Activated T-cell treated with anti-CD3 and anti-CD28 coated beads for 4 hours (primary cell): Measurements from ENCODE around the gene CAPG.
"Not testable (repeated sequence)": the region's sequence is repeated elsewhere in the genome, so short reads cannot be mapped to it uniquely, and the experiment has no call there.

ENCODE experiments used
- DNase-seq: peaks from one replicate; pipeline ENCODE4 v3.0.0-alpha.2; 2020

The CAPG gene

DNA sequence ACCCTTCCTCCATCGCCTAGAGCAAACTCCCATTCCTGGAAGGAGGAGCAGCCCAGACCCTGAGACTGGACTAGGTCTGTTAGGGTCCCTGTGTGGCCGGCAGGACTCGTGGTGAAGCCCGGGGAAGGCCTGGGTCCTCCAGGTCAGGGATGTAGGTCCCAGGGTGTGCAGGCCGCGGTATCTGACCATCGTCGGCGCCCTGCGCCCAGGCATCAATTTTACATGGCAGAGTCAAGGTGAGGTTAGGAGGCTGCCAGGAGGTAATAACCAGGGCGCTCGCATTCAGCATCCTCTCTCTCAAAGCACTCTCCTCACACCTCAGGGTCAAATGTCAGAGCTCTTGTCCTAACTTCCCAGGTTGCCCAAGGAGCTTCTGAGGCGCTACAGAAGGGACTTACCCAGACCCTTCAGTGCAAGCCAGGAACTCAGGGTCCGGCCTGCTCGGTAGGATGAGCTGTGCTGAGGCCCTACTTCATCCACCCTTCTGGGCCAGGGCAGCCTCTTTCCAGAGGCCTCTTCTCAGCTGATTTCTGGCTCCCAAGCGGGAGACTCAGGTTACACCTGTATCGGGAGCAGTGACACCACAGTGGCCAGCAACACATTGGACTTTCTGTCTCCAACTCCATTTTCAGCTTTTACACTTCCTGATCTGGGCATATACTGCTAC, 9.0 kb upstream of the CAPG start:
- DNase-seq, result no peak

DNA sequence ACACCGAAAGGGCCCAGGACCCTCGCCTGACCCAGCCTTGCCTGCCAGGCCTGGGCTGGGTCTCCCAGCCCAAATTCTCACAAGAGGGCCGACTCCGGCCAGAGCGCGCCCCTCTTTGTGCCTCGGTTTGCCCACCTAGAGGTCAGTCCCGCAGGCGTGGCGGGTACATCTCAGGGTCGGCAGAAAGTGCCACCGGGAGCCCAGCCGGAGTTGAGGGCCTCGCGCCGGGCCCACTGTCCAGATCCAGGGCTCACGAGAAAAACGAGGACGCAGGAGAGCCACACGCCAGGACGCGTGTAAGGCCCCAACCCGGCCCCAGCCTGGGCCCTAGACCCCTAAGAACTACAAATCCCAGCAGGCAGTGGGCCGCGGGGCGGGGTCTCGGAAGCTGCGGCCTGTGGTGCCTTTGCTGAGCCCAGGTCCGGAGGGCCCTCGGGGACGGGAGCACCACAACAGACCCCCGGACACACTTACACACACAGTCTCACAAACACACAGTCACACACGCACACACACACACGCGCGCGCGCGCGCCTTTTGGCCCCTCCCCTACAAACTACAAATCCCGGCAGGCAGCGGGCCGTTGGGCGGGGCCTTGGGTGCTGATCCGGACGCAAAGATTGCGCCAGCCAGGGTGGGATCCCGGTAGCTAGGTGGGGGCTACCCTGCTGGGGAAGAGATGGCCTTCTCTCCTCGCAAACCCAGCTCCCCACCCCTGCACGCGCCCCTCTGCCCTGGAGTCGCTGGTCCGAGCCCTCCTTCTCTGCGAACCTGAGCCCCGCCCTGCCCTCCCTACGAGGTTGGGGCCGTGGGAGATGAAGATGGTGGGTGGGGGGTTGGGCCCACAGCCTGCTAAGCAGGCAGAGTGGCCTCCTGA, 8.2 kb upstream of the CAPG start, which contains the start of gene SH2D6:
Gene SH2D6 (plus strand): TSS at position 583 of the 877 bp plus-strand sequence. CDS start 10,752 bp downstream, outside the sequence.
- DNase-seq, result peak; percentile 76

DNA sequence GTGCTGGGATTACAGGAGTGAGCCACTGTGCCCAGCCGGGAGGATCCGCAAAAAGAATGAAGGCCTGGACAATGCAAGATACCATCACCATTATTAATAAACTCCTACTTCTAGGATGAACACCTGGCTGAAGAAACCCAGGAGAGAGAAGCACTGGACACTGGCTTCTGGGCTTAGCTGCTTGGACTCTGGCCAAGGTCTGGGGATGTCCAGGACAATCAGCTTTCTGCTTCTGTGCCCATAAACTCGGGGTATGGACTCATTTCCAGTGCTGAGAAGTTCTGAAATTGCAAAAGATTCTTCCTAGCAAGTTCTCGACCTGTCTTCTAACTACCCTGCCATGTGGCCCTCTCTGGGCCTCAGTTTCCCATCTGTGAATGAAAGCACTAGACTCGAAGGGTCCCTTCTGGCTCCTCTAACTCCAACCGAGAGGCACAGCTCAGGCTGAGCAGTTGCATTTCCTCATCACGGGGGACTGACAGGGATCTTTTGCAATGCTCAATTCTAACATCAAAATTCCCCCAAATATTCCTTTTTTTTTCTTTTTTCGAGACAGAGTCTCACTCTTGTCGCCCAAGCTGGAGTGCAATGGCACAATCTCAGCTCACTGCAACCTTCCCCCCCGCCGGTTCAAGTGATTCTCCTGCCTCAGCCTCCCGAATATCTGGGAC, 5.9 kb upstream of the CAPG start:
- DNase-seq, result no peak

DNA sequence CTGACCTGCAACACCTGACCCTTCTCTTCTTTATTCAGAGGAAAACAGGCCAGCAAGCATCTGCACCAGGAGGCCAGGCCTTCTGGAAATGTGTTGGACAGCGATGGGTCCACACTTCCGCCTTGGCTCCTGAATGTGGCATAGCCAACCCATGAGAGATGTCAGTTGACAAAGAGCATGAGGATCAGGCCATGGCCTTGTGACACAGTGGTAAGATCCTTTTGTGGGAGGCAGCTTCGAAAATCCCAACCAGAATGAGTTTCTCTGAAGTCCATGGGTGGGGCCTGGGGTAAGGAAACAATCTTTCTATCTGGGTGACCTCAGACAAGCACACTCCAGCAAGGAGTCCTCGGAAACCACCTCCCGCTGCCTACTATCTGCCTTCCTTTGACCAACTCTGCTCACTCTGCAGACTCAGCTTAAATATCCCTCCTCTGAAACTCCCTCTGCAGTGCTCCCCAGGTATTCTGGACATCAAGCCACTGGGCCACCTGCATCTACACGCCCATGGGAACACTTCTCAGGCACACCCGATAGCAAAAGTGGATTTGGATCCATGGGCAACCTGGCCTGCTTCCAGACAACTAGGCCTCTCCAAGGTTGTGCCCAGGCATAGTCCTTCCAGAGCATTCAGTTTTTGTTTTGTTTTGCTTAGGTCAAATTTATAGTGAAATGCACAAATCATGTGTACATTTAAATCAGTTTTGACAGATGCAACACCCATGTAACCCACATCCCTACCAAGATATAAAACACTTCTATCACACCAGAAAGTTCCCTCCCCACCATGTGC, 4.8 kb upstream of the CAPG start:
- no peak for DNase-seq

DNA sequence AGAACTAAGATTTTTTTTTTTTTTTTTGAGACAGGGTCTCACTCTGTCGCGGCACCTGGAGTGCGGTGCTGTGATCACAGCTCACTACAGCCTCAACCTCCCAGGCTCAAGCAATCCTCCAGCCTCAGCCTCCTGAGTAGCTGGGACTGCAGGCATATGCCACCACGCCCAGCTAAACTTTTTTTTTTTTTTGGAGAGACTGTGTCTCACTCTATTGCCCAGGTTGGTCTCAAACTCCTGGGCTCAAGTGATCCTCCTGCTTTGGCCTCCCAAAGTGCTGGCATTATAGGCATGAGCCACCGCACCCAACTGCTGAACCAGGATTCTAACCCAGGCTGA, 4.2 kb upstream of the CAPG start:
- not testable (repeated sequence) for DNase-seq

DNA sequence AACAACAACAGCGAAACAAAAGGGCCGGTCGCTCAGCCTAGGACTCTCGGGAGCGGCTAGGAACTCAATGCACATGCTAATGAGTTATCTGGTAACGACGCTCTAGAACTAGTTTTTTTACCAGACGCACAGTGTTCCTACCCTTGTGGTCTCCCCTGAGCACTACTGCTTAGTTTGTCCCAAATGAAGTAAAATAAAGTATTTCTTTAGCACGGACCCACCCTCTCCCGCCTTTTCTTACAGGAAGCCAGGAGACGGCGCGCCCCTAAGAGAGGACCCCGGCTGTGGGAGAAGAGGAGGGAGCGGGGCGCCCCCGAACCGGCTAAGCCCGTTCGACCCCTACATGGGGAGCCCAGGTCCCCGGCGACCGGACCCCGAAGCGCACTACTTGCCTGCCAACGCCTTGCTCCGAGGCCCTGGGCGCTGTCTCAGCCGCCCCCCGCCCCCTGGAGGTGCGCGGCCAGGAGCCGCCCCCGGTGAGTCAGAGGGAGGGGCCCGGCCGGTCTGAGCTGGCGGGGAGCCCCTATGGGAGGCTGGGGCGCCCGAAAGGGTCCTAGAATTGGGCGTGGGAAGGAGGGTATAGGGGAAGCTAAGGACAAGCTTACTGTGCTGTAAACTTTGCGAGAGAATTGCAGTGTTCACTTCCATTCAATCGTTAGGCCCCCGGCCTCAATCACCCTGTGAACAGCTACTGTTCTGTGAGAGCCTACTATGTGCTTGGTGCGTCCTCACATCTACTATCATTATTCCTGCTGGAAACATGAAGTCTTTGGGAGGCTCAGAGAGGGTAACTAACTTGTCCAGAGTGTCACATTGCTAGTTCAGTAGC, 3.6 kb upstream of the CAPG start:
- peak; percentile 36 for DNase-seq

DNA sequence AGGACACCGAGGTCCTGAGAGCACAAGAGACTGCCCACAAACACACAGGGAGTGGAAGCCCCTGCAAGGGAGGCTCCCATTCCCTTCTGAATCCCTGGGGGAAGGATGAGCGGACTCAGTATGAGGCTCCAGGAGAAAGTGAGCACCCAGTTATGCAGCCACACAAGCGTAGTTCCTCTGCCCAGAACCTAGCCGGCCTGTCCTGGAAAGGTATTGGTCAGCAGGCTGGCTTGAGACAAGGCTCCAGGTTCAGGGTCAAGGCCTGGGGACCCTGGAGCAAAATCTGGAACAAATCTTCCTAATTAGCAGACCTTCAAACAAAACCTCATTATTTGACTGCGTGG, 1.2 kb upstream of the CAPG start:
- no peak for DNase-seq

DNA sequence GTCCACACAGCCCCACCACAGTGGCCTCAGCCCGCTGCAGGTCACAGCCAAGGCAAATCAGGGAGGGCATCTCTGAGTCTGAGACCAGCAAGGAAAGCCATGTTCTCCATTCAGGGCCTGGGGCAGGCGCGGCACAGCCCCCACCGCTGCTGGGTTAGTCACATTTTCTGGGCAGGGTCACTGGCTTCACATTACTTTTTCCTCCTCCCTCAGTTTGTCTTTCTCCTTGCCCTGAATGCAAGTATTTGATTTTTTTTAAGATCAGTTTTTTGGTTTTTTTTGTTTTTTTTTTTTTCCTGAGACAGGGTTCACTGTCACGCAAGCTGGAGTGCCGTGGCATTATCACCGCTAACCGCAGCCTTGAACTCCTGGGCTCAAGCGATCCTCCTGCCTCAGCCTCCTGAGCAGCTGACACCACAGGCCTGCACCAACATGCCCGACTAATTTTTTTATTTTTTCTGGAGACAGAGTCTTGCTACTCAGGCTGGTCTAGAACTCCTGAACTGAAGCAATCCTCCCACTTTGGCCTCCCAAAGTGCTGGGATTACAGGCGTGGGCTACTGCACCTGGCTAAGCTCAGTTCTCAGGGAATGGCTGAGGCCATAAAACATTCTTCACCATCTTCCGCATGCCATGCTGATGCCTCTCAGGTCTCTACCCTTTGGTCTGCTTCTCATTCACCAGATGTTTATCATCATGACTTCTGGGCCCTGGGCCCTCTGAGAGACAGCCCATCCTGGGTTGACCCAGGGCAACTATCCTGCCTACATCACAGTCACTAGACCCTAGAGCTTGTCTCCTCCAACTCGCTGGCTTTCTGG, 628 bp upstream of the CAPG start:
- DNase-seq, result no peak

DNA sequence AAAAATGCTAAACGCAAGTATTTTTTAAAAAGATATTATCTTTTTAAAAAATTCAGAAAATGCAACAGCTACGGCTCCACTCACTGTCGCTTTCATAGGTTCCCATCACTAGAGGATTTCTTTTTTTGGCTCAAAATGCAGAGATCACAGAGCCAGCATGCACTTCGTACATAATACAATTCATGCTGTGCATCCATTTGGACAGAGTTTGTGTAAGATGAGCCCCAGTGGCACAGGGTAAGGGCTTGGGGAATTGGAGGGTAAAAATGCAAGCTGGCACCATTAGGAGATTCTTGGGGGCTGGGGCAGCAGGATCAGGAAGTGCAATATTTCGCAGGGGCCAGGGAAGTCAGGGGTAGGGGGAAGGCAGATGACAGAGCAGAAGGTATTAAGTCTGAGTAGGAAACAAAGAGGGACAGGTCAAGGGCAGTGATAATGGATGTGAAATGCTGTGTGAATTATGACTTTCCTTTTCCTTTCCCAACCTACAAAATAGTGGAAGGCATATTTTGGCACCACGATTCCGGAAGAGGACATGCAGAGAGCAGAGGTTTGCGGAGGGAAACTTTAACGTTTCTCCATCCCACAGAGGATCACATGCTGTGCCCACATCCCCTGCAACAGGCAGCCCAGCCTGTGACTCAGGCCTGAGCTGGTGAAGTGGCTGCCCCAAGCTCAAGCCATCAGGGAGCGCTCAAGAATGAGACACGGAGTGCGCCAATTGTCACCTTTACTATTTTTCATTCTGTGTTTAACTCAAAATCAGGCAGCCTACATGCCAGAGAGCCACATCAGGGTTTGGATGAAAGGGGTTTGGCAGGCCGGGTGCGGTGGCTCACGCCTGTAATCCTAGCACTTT, 4.7 kb downstream of the CAPG start:
- DNase-seq, result peak; percentile 40

DNA sequence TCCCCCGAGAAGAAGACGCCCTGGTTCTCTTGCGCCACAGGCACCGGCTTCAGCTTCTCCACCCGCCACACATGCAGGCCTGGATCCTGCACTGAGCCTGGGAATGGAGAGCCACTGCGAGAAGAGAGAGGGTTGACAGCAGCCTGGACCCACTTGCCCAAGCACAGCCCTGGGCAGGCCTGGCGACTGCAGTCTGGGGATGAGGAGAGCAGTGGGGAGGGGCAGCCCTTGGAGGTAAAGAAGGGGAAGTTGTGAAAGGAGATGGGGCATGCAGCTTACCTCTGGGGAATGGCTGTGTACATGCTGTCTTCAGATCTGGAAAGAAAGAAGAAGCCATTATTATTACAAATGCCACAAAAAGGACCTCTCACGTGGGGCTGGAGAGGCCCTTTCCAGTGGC, 8.3 kb downstream of the CAPG start:
- DNase-seq, result no peak

DNA sequence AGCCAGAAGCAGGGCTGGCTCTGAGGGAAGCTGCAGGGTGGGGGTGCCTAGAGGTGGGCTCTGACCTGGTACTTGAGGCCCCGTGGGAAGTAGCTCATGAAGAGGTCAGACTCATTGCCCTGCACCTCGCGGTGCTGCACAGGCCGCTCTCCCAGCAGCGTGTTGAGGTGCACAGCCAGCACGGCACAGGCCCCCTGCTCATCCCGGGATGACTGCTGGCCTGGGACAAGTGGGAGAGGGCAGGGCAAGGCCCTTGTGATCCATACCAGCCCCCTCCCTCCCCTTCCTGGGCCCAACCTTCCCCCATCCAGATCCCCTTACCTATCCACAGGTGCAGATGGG, 8.7 kb downstream of the CAPG start:
- no peak for DNase-seq

DNA sequence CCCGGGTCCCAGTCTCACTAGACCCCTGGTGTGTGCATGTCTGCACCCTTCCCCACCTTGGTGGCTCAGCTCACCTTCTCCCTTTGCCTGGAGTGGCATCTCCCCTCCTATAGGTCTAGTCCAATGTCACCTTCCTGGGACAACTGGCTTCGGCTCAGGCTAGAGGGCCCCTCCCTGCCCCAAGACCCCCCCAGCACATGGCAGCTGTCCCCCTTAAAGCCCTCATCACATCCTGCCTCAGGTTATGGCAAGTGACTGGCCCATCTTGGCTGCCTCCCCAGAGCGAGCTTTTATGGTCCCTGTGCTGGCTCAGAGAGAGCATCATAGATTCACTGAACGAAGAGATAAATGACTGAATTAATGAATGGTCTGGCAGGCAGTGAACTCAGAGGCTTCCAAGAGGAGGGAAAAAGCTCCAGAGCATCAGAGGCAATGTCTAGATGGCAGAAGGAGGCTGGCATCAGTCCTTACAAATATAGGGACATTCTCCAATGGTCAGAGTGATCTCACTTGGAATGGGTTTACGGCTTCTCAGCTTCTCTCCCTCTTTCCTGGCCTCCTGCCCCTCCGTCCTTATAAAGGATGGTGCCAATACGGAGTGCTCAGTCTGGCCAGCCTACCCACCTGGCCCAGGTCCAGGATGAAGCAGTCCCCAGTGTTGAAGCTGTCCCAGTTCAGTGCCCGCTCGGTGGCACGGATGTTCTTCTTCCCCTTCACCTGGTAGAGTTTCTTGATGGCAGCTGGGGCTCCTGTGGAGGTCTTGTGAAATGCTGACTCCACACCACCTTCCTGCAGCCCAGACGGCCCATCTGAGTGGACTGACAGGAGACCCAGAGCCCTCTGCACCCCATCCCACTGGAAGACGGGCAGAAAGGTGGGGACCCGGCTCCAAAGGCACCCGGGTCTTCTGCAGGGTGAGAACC, 9.4 kb downstream of the CAPG start:
- DNase-seq, result no peak

DNA sequence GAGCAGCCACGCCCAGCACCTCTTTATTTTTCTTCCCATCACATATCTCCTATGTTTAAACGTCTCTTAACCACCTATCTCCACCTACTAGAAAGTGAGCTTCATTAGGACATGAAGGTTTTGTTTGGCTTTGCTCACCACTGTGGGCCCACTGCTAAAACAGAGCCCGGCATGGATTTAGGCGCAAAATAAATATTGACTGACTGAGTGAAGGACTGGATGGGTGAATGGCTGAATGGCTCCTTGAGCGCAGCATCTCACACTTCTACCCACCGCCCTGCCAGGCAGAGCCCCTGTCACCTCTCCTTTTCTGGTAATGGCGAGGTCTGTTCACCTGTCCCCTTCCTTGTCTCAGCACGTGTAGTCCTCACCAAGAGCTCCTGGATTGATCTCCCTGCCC, 10.1 kb downstream of the CAPG start:
- no peak for DNase-seq

DNA sequence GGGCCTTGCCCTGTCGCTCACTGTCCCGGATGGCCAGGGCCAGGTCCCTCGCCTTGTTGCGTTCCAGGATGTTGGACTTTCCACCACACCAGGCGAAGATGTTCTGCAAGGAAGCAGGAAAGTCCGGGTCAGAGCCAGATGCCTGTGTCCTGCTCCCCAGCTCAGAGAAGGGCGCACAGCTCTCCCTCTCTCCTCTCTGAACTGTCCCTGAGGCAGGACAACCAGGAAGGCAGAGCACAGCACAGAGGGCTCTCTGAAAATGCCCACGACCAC, 11.0 kb downstream of the CAPG start:
- no peak for DNase-seq

DNA sequence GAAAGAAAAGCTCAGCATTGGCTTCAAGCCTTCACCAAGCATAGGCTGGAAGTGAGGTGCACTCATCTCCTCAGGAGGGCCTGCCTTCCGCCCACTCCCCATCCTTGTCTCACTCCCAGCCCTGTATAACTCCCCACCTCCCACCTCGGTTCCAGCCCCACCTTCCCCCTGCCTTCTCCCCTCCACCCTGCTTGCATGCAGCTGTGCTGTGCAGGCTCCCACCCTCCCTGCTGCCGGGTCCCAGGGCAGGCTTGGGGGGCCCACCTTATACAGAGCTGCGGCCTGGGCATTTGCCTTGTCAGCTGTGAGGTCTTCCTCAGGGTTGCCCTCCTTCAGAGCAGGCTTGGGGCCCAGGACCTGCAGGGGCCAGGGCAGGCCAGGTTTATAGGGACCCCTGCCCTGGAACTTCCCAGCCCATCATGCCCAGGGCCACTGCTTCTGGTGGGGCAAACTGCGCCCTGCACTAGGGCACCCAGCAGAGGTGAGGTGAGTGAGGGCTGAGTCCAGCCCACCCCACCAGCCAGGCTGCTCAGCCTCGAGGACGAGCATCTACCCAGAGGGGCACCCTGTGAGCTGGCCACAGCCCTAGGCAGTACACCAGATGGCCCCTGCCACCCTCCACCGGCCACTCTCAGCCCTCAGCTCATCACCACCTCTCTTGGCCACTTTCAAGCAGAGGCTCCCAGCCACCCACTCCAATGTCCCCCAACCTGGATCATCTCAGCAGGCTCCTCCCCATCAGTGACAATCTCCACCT, 11.6 kb downstream of the CAPG start:
- no peak for DNase-seq

DNA sequence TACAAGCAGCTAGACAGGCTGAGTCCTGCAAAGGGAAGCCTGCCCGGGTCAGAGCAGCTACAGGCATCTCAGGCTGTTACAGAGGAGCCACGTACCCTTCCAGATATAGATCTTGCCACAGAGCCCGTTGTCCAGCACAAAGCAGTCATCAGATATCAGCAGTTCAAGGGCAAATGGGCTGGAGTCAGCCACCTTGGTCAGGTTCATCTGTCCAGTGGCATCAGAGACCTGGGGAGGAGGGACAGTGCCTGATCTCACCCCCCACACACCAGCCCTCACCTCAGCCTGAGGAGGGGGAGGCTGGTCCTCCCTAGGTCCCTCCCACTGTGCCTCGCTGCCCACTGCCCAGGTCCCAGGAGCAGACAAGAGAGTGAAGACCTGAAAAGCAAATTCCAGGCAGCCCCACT, 12.2 kb downstream of the CAPG start:
- no peak for DNase-seq

DNA sequence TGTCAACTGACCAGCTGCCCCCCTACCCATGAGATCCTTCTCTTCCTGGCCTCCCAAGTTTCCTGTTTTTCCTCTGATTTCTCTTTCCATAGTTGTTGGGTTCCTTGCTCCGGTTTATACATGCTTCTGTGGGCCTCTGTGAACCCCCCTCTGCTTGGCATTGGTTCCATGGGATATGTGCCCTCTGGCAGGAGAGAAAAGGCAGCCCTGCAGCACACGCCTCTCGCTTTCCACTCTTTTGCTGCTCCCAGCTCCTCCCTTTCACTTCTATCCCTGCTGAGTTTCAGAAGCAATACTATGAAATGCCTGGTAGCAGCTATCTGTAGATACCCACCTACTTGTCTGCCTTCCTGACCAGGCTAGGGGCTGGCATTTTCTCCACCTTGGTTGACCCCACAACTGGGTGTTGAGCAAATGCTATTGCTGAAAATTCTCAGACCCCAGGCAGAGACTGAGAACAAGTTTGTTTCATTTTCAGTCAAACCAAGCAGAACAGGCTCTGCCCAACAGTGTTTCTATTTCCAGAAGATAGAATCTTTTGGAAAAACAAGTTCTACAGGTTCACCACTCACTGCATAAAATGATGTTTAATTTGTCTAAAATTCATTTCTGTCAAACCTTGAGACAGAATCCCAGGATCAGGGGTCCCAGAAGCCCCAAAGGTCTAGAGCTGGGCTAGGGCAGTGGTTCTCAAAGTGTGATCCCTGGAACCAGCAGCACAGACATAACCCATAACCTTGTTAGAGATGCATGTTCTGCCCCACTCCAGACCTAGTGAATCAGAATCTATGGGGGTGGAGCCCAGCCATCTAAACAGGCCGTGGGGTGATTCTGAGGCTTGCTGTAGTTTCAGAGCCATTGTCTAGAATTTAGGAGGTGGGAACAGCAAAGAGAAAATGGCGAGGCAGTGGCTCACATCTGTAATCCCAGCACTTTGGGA, 13.4 kb downstream of the CAPG start:
- no peak for DNase-seq
